Heart right ventricle (tissue), 16 donors: ENCODE measurements around the gene TAB3. TPM values are rescaled to one million over a fixed set of nuclear protein-coding genes. Genes with fewer than 3 reads are reported as not detected.

Source experiments
- ATAC-seq, 8 donors: fragments of 200-7000 bp; cut with Tn5 transposase; one replicate each; pipeline ENCODE4 v1.9.1; 2020; ENCODE audit warnings: mild to moderate bottlenecking in 8 of 8, moderate library complexity in 8 of 8, moderate number of reproducible peaks in 1 of 8
- DNase-seq, 2 donors: peaks; one replicate each; pipeline ENCODE4 v3.0.0-alpha.2; 2020
- H3K27ac ChIP-seq, 10 donors: fragments of 200-600 bp; sonication (generic) in 2 of 10; one replicate each; pipeline versions ENCODE4 v1.5.0 to v1.8.0; 2020 to 2022; ENCODE audit warnings: mild to moderate bottlenecking in 3 of 10
- H3K27me3 ChIP-seq, 7 donors: fragments of 200-600 bp; one replicate each; pipeline ENCODE4 v1.8.0; 2021 to 2022; ENCODE audit warnings: mild to moderate bottlenecking in 2 of 7
- H3K36me3 ChIP-seq, 9 donors: fragments of 200-600 bp; sonication (generic) in 1 of 9; one replicate each; pipeline versions ENCODE4 v1.5.0 to v1.8.0; 2020 to 2022; ENCODE audit warnings: mild to moderate bottlenecking in 2 of 9
- H3K4me1 ChIP-seq, 9 donors: fragments of 200-600 bp; sonication (generic) in 1 of 9; one replicate each; pipeline versions ENCODE4 v1.5.0 to v1.8.0; 2020 to 2022; ENCODE audit warnings: mild to moderate bottlenecking in 4 of 9
- H3K4me3 ChIP-seq, 10 donors: fragments of 200-600 bp; sonication (generic) in 2 of 10; one replicate each; pipeline versions ENCODE4 v1.5.0 to v1.8.0; 2020 to 2022; ENCODE audit warnings: mild to moderate bottlenecking in 7 of 10, moderate library complexity in 2 of 10
- H3K9me3 ChIP-seq, 11 donors: fragments of 200-600 bp in 10 of 11; sonication (generic) in 2 of 11; one replicate each; pipeline versions ENCODE4 v1.5.0 to v1.8.0; 2013 to 2022; ENCODE audit warnings: mild to moderate bottlenecking in 2 of 11, control low read depth in 1 of 11, moderate library complexity in 1 of 11
- WGBS, 2 donors: extraction: QIAGEN DNeasy Blood & Tissue Kit; methylation state at CpG; one replicate each; pipeline ENCODE4 v1.1.7; 2013; ENCODE audit warnings: inconsistent platforms in 1 of 2; 5-methylcytosine and 5-hydroxymethylcytosine counted together
- intact Hi-C, 10 donors: fragments of 100-400 bp; cut with DNase I; formaldehyde crosslinking; loops; one replicate each; pipeline versions ENCODE4 v1.11.1 to v1.14.2; 2022
- polyA plus RNA-seq, 2 donors: library from polyadenylated mRNA; stranded (reverse); fragments of 200-250 nt; gene quantifications; one replicate each; pipeline ENCODE4 v1.2.3, GENCODE V29; 2013
- total RNA-seq, 10 donors: library from RNA; stranded (reverse); fragmentation: NEBNext Ultra II Directional in 3 of 10; extraction: Animal tissue kit (Norgen Biotek cat#: 25700) in 3 of 10; gene quantifications; one replicate each; pipeline versions ENCODE4 v1.2.1 to v1.2.4, GENCODE V29; 2021 to 2023
- TF ChIP-seq, protein P1 (sequence below), 9 donors: fragments of 200-600 bp; sonication (generic) in 2 of 9; IDR thresholded peaks; one replicate each; pipeline versions ENCODE4 v1.5.0 to v1.8.0; 2021 to 2022; ENCODE audit warnings: antibody characterized with exemption in 9 of 9, mild to moderate bottlenecking in 5 of 9, moderate library complexity in 1 of 9
- donor health status: Arrhythmogenic right ventricular cardiomyopathy.
- donor health status: ischemic (EF 13 %, LVEDD 7.1; RV severe dilation, severe dysfunction).
- donor health status: healthy with polysubstance abuse.
- donor health status: DM: no; HTN: yes; CAD: no.
- donor health status: DM: no; HTN: no; CAD: no.
- donor health status: ischemic (EF 25% LVEDD 6.9; RV normal size, moderate dysfunction).
- donor health status: ischemic (EF 25% LVEDD 5.7; RV mildly dilated, moderate dysfunction).
- donor health status: healthy.
- donor health status: DM: yes; HTN: yes; CAD: no.
- donor health status: Ischemic cardiomyopathy.
- donor health status: ischemic (EF 35%, LVEDD 5.7; RV mildly dilated, moderate dysfunction).
- donor health status: nonischemic (EF 11% LVEDD 7.7; RV severe dilation, severe dysfunction).
- donor health status: DM: yes; HTN: yes; CAD: no.
- donor health status: PGD.
- donor health status: ischemic (EF 29% LVEDD 5.4; RV normal size, mild dysfunction).
- donor health status: nonischemic (EF 23%, LVEDD 6.1; RV moderate dilation, normal function).

The TAB3 gene
- total and polyA plus RNA-seq, 12 donors = 3.9 to 19.3 (median 14.5) TPM

DNA sequence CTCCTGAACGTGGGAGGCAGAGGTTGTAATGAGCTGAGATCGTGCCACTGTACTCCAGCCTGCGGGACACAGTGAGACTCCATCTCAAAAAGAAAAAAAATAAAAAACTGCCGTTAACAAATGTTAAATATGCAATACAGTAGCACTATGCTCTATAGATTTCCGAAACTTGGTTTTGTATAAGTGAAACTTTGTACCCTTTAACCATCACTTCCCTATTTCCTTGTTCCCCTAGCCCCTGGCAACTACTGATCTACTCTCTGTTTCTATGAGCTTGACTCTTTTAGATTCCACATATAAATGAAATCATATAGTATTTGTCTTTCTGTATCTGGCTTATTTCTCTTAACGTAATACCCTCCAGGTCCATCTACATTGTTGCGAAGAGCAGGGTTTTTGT, 74.1 kb downstream of the TAB3 start:
- ATAC-seq = no peak
- H3K27ac ChIP-seq = no peak overlapping the region
- intact Hi-C loops = no loop called here
- no peaks in the 10 kb centered on the region for H3K4me1 ChIP-seq
- no peaks in the 10 kb centered on the region for H3K36me3 ChIP-seq
- no peak for DNase-seq
- TF ChIP-seq, protein P1, sequence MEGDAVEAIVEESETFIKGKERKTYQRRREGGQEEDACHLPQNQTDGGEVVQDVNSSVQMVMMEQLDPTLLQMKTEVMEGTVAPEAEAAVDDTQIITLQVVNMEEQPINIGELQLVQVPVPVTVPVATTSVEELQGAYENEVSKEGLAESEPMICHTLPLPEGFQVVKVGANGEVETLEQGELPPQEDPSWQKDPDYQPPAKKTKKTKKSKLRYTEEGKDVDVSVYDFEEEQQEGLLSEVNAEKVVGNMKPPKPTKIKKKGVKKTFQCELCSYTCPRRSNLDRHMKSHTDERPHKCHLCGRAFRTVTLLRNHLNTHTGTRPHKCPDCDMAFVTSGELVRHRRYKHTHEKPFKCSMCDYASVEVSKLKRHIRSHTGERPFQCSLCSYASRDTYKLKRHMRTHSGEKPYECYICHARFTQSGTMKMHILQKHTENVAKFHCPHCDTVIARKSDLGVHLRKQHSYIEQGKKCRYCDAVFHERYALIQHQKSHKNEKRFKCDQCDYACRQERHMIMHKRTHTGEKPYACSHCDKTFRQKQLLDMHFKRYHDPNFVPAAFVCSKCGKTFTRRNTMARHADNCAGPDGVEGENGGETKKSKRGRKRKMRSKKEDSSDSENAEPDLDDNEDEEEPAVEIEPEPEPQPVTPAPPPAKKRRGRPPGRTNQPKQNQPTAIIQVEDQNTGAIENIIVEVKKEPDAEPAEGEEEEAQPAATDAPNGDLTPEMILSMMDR (IDR thresholded peaks at IDR 0.05) = no peak
- H3K4me3 ChIP-seq = no peak overlapping the region
- H3K9me3 ChIP-seq = no peaks in the 10 kb centered on the region
- peaks cover 0 to 16% (median 0%) of the 10 kb centered on the region in 7 donors for H3K27me3 ChIP-seq
- 88 to 90% methylated on average over 6 to 7 of the region's 7 CpGs for WGBS, 2 donors

DNA sequence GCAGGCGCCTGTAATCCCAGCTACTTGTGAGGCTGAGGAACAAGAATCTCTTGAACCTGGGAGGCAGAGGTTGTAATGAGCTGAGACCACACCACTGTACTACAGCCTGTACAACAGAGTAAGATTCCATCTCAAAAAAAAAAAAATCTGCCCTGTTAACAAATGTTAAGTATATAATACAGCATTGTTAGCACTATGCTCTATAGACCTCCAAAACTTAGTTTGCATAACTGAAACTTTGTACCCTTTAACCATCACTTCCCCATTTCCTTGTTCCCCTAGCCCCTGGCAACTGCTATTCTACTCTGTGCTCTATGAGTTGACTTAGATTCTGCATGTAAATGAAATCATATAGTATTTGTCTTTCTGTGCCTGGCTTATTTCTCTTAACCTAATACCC, 76.7 kb downstream of the TAB3 start:
- ATAC-seq = no peak
- 95 to 100% methylated on average over 1 of the region's 1 CpG for WGBS, 2 donors
- intact Hi-C loops = no loop called here
- Histone ChIP-seq H3K9me3 (no peaks in the 10 kb centered on the region), H3K36me3 (no peaks in the 10 kb centered on the region), H3K4me1 (no peaks in the 10 kb centered on the region), H3K27ac (no peak overlapping the region), H3K27me3 (peaks cover 0 to 17% (median 0%) of the 10 kb centered on the region in 7 donors), H3K4me3 (no peak overlapping the region)
- TF ChIP-seq, protein P1 (IDR thresholded peaks at IDR 0.05) = no peak
- no peak for DNase-seq

DNA sequence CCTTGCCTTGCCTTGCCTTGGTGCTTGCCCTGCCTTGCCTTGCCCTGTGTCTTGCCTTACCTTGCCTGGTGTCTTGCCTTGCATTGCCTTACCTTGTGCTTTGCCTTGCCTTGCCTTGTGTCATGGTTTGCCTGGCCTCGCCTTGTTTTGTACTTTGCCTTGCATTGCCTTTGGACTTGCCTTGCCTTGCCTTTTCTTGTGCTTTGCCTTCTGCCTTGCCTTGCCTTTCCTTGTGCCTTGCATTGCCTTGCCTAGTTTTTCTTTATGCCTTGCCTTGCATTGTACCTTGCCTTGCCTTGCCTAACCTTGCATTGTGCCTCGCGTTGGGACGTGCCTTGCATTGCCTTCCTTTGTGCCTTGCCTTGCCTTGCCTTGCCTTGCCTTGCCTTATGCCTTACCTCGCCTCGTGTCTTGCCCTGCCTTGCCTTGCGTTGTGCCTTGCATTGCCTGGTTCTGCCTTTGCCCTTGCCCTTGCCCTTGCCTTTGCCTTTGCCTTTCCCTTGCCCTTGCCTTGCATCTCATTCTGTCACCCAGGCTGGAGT, 82.8 kb downstream of the TAB3 start:
- peaks cover 0 to 7% (median 0%) of the 10 kb centered on the region in 7 donors for H3K27me3 ChIP-seq
- DNase-seq = no peak
- H3K9me3 ChIP-seq = no peaks in the 10 kb centered on the region
- intact Hi-C loops = no loop called here
- no peak overlapping the region for H3K27ac ChIP-seq
- TF ChIP-seq, protein P1 (IDR thresholded peaks at IDR 0.05) = no peak
- no peaks in the 10 kb centered on the region for H3K4me1 ChIP-seq
- no peak overlapping the region for H3K4me3 ChIP-seq
- no peaks in the 10 kb centered on the region for H3K36me3 ChIP-seq
- no peak for ATAC-seq
- WGBS, 2 donors = 87 to 94% methylated on average over 7 of the region's 7 CpGs

DNA sequence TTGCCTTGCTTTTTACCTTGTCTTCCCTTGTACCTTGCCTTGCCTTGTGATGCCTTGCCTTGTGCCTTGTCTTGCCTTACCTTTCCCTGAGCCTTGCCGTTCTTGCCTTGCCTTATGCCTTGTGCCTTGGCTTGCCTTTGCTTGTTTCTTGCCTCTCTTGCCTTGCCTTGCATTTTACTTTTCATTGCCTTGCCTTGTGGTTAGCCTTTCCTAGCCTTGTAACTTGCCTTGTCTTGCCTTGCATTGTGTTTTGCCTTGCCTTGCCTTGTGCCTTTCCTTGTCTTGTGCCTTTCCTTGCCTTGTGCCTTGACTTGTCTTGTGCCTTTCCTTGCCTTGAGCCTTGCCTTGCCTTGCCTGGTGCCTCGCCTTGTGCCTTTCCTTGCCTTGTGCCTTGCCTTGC, 84.6 kb downstream of the TAB3 start:
- no peak for DNase-seq
- ATAC-seq = no peak
- intact Hi-C loops = no loop called here
- TF ChIP-seq, protein P1 (IDR thresholded peaks at IDR 0.05) = no peak
- 72 to 90% methylated on average over 2 of the region's 2 CpGs for WGBS, 2 donors
- no peaks in the 10 kb centered on the region for H3K4me1 ChIP-seq
- H3K4me3 ChIP-seq = no peak overlapping the region
- no peak overlapping the region for H3K27ac ChIP-seq
- H3K27me3 ChIP-seq = peaks cover 0 to 5% (median 0%) of the 10 kb centered on the region in 7 donors
- H3K36me3 ChIP-seq = no peaks in the 10 kb centered on the region
- H3K9me3 ChIP-seq = no peaks in the 10 kb centered on the region
